Fibroblast of lung (primary cell): Measurements from ENCODE around the gene SELENBP1.

Source experiments
- EZH2 ChIP-seq: IDR thresholded peaks from 2 replicates; pipeline ENCODE4 v1.5.1; 2012; ENCODE audit warnings: low read length, control low read depth, mild to moderate bottlenecking; ENCODE audit errors: missing control alignments
- TF ChIP-seq, protein P1 (sequence below), 2 donors: IDR thresholded peaks in 1 of 2; conservative IDR thresholded peaks in 1 of 2; 1 replicate in 1 of 2; 2 replicates in 1 of 2; pipeline ENCODE4 v1.5.1; 2011 to 2012; ENCODE audit warnings: low read length in 2 of 2, control low read depth in 1 of 2, inconsistent platforms in 1 of 2, low read depth in 1 of 2, mild to moderate bottlenecking in 1 of 2

DNA sequence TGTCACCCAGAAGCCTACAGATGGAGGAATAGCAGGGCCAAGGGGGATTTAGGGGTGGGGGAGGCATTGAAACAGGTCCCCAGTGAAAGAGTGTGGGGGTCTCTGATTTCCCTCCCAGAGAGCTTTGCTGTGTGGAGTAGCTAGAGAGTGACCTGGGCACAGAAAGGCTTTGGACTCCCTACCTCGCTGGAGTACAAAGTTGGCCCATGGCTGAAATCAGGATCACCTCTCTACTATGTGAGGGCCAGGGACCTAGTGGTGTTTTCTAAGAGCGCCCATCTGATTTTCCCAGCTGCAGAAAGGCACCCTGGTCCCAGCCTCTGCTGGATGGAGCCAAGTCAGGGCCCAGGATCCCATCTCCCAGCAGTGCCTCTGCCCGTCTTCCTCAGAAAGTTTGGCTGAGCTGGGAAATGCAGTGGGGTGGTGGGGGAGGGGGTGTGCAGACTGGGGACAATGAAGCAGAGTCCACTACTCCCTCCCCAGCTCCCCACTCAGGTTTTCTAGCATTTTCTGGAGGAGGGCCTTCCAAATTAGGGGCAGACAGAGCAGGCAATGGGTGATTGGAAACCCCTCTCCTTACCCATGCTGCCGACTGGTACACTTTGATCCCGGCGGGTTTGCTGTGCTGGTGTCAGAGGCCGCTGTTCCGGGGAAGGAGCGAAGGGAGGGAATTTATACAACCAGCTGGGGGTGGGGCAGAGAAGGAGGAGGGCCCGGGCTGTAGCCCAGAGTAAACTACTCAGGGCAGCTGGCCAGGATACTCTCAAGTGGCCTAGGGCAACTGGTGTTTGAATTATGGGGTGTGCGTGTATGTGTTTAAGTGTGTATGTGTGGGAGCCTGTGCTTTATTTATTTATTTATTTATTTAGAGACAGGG, at the start of gene SELENBP1:
- TF ChIP-seq, protein P1, sequence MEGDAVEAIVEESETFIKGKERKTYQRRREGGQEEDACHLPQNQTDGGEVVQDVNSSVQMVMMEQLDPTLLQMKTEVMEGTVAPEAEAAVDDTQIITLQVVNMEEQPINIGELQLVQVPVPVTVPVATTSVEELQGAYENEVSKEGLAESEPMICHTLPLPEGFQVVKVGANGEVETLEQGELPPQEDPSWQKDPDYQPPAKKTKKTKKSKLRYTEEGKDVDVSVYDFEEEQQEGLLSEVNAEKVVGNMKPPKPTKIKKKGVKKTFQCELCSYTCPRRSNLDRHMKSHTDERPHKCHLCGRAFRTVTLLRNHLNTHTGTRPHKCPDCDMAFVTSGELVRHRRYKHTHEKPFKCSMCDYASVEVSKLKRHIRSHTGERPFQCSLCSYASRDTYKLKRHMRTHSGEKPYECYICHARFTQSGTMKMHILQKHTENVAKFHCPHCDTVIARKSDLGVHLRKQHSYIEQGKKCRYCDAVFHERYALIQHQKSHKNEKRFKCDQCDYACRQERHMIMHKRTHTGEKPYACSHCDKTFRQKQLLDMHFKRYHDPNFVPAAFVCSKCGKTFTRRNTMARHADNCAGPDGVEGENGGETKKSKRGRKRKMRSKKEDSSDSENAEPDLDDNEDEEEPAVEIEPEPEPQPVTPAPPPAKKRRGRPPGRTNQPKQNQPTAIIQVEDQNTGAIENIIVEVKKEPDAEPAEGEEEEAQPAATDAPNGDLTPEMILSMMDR (conservative IDR thresholded peaks at IDR 0.05 in 1 of 2, IDR thresholded peaks at IDR 0.05 in 1 of 2; ENCODE audit: low read depth in 1 of 2, low read length in 2 of 2): no peak
- TF ChIP-seq EZH2: no peak
